Frontal cortex (tissue), 4 donors: ENCODE measurements around the gene BCKDK. TPM values are rescaled to one million over a fixed set of nuclear protein-coding genes. Genes with fewer than 3 reads are reported as not detected.
A peak's percentile ranks its signal among the peaks of the same experiment; 100 is the strongest.
"Not testable (repeated sequence)": the region's sequence is repeated elsewhere in the genome, so short reads cannot be mapped to it uniquely, and the experiment has no call there.

Experiments used
- DNase-seq, 2 donors: peaks; one replicate each; pipeline ENCODE4 v3.0.0; 2012; ENCODE audit warnings: low spot score in 2 of 2
- FAIRE-seq: peaks from 2 replicates; lab custom pipeline; 2012; peaks lifted over from hg19 to GRCh38; lab: Jason Lieb, UNC
- total RNA-seq: library from RNA; depleted of rRNA; stranded (reverse); fragments of >200 nt; gene quantifications from one replicate; pipeline ENCODE4 v1.2.3, GENCODE V29; 2014
- donor health status: control.
- donor health status: control.
- donor health status: control.

The BCKDK gene
- total RNA-seq, 1 donor from 2014 or later, result 11.4 TPM

DNA sequence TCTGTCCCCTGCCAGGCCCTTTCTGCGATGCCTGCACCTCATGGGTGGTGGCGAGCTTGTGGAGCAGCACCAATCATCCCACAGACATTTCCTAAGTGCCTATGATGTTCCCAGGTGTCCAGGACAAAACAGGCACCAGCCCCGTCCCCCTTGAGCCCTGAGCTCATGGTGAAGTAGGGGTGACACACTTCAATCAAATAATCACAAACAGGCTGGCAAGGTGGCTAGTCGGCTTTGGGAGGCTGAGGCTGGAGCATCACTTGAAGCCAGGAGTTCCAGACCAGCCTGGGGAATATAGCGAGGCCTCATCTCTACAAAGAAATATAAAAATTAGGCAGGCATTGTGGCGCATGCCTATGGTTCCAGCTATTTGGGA, 28.1 kb downstream of the BCKDK start:
- no peak for DNase-seq
- no peak for FAIRE-seq

DNA sequence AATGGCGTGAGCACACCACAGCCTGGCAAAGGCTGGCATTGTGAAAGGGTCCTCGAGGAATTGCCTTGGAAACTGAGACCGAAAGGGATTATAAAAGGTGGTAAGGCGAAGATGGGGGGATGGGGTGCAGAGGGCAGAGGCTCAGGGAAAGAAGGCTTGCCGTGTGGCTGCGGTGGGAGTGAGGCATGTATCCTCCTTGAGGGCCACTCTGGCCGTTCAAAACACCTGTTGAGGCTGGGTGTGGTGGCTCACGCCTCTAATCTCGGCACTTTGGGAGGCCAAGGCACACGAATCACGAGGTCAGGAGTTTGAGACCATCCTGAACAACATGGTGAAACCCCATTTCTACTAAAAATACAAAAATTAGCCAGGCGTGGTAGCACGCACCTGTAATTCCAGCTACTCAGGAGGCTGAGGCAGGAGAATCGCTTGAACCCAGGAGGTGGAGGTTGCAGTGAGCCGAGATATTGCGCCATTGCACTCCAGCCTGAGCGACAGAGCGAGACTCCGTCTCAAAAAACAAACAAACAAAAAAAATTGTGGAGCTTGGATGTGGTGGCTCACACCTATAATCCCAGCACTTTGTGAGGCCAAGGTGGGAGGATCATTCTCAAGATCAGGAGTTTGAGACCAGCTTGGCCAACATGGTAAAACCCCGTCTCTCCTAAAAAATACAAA, 28.8 kb downstream of the BCKDK start:
- not testable (repeated sequence) for FAIRE-seq

DNA sequence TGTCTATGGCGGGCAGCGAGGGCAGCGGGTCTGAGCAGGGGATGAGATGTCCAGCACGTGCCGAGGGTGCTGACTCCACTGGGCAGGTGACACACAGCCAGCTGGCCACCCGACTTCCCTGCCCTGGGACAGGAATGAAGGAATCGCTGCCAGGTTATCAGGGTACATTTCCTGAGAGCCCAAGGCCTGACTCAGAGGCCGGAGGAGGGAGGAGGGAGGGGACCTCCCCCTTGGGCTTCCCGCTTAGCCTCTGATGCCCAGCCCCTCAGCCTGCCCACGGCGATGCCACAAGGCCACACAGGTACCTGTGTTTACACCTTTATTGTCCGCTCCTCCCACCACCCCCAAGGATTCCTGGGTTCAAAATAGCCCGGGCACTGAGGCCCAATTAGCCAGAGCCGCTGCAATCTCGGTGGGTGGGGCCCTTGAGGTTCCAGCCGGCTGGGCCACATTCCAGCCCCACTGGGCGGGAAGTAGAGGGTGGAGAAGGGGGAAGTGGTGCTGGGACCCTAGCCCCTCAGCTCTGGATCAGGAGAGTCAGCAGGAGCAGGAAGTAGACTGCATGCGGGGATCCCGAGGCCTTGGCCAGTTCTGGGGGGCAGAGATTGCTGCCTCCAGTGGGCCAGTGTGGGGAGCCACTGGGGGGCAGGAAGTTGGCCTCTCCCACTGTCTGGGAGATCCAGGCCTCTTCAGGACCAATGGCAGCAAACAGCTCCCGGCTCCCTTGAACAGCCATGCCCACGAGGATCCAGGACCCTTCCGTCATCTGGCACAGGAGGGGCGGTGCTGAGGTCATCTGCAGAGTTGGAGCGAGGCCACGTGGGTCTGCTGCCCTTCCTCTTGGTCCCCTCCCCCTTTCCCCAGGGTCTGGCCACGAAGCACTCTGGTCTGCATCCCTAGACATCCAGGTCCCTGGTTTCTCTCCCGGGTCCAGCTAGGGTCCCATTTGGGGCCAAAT, 30.7 kb downstream of the BCKDK start:
- FAIRE-seq (no peak), DNase-seq (no peak)

More for the DNA sequence above, 28.8 kb downstream of the BCKDK start:
- not testable (repeated sequence) for DNase-seq

DNA sequence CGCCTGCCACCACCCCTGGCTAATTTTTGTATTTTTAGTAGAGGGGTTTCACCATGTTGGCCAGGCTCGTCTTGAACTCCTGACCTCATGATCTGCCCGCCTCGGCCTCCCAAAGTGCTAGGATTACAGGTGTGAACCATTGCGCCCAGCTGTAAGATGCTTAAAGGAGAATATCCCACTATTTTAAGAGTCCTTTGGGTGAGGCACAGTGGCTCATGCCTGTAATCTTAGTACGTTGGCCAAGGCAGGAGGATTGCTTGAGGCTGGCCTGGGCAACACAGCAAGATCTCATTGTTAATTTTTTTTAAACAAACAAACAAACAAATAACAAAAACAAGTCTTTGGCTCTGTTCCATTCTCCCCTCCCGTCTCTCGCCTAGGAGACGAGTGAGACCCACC, 32.9 kb downstream of the BCKDK start:
- FAIRE-seq, DNase-seq: not testable (repeated sequence)

DNA sequence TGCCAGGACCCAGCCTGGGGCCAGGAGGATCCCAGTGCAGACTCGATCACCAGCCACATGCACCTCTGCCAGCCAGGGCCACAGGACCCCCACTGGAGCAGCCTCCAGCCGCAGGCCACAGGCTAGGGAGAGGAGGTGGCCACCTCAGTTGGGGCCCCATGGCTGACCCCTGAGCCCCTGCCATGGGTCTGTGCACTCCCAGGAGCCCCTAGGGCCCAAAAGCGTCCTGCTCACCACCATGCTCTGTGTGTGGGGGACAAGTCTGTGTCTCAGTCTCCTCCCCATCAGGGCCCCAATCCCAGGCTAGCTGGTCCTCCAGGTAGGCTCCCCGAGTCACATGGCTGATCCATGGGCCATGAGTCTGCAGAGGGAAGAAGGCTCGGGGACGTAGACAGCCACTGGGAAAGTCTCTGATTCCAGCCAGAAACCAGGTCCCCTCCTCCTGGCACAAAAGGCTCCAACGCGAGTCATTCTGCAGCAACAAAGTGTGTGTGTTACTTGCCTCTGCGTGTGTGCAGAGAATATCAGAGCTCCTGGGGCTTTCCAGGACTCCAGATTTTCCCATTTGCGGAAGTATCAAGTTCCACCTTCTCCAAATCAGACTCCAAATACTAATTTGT, 33.4 kb downstream of the BCKDK start:
- FAIRE-seq (no peak), DNase-seq (peak in 1 of 2 donors; percentile 51)

DNA sequence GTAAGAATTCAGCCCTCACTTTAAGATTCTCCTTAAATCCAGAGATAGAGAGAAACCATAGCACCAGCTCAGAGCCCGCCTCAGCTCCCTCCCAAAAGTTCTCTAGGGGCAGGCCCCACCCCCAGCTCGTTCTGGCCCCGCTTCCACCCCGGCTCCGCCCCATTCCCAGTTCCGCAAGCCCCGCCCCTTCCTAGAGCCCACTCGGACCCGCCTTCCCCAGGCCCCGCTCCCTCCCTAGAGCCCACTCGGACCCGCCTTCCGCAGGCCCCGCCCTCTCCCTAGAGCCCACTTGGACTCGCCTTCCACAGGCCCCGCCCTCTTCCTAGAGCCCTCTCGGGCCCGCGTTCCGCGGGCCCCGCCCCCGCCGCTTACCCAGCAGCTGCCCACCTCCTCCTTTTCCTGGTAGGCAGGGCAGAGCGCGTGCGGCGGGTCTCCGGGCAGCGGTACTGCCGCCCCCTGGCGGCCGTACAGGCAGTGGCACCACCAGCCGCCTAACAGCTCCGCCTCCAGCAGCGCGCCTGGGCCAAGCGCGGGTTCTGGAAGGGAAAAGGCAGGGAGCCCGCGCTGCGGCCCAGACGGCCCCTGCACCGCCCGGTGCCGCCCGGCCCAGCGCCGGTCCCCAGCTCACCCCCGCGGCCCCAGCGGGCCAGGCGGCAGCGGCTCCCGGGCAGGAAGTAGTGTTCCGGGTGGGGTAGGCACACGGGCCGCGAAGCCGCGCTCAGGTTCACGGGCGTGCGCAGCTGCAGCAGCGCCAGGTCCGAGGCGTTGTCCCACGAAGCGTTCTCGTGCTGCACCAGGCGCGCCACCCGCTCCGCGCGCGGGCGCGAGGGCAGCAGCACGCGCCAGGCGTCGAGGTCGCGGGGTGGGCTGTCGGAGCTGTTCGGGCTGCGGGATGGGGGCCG, 34.2 kb downstream of the BCKDK start:
- FAIRE-seq (no peak), DNase-seq (peak; percentile 98 to 100)

DNA sequence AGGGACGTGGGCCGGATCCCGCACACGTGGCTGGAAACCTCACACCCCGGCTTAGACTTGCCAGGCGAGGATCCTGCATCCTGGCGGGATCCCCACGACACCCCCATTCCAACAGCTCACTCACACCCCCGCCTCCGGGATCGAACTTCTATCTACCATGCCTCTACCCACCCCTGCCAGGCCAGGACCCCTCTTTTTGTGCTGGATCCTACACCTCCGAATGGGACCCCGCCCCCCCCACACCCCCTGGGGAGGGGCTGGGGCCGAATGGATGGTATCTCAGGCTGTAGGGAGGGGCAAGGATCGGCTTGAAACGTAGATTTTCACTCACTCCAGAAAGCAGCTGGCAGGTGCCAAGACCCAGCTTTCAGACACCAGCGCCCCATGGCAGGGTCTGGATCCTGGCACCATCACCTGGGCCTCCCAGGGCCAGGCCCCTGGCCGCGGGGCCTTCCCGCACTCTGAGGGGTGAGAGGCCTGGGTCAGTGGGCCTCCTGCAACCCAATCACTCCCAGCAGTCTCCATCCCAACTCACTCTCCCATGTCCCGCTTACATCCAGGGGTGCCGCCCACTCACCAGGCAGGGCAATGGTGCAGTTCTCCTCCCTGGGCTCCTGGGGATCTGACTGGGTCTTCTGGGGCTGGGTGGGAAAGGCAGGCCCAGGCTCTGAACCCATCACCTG, 35.0 kb downstream of the BCKDK start:
- FAIRE-seq (no peak), DNase-seq (no peak)

DNA sequence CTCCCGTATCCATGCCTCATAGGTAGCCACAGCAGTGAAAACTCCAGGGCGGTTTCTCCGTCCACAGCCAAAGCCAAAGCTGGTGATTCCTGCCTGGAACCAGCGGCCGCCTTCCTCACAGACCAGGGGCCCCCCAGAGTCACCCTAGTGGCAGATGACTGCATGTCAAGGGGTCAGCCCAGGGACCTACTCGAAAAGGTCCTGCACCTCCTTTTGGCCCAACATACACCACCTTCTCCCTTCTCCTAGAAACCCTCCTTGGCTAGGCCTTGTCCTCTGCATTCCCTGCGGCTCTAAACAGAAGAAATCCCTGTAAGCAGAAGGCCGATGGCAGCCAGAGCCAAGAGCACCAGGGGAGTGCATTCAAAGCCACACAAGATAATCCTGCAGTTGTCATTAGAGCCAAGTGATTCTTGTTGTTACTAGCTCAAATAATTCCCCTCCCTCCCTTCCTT, 35.5 kb downstream of the BCKDK start:
- FAIRE-seq, result no peak
- DNase-seq, result no peak

DNA sequence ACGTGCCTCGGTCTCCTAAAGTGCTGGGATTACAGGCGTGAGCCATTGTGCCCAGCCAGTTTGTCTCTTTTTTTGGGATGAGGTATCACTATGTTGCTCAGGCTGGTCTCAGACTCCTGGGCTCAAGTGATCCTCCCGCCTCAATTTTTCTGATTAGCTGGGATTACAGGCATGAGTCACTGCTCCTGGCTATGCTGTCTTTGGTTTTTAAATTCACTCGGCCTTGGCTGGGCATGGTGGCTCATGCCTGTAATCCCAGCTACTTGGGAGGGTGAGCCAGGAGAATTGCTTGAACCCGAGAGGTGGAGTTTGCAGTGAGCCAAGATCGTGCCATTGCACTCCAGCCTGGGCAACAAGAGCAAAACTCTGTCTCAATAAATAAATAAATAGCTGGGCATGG, 36.2 kb downstream of the BCKDK start:
- not testable (repeated sequence) for FAIRE-seq, DNase-seq

DNA sequence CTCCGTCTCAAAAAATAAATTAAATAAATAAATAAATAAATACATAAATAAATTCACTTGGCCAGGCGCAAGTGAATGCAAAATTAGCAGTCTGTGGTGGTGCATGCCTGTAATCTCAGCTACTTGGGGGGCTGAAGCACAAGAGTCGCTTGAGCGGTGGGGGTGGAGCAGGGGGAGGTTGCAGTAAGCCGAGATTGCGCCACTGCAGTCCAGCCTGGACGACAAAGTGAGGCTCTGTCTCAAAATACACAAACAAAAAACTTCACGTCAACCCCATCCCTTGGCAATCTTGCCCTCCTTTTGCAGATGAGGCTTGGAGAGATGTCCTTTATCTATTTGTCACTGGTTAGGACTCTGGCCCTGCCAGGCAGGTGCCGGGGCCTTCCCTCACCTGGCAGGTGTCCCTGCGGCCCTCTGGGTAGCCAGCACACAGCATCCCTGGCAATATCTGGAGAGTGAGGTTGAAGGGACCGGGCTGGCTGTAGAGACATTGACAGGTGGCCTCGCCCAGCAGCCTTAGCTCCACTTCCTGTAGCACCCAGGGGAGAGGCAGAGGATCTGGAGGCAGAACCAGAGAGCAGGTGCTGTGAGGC, 37.3 kb downstream of the BCKDK start:
- DNase-seq, result no peak
- FAIRE-seq, result no peak

DNA sequence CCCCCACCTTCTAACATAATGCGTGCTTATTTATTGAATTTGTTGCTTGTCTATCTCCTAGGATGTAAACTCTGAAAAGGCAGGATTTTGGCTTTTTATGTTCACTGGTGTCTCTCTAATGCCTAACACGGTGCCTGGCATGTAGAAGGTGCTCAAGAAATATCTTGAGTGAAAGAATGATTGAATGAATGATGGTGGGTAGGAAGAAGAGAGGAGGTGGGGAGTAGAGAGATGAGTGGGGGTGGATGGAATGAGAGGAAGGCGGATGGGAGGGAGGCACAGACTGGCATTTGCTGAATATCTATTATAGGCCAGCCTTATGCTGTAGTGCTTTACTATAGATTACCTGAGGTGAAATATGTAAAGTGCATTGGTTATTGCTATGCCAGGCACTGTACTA, 39.4 kb downstream of the BCKDK start:
- no peak for DNase-seq
- FAIRE-seq, result no peak

DNA sequence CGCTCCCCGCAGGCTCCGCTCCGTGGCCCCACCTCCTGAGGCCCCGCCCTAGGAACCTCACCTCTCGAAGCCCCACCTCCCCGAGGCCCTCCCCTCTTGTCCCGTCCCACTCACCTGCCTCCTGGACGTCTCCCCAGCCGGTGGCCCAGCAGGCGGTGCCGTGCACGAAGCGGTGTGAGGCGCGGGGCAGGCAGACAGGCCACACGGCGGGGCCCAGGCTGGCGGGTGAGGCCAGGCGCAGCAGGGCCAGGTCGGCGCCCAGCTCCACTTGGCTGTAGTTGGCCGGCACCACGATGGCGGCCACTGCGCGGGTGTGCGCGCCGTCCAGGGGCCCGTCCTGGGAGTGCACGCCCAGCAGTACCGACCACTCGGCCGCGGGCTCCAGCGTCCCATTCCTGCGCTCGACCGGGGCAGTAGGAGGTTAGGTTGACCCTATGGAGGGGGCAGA, 40.1 kb downstream of the BCKDK start:
- no peak for FAIRE-seq
- DNase-seq, result peak in 1 of 2 donors; percentile 10

DNA sequence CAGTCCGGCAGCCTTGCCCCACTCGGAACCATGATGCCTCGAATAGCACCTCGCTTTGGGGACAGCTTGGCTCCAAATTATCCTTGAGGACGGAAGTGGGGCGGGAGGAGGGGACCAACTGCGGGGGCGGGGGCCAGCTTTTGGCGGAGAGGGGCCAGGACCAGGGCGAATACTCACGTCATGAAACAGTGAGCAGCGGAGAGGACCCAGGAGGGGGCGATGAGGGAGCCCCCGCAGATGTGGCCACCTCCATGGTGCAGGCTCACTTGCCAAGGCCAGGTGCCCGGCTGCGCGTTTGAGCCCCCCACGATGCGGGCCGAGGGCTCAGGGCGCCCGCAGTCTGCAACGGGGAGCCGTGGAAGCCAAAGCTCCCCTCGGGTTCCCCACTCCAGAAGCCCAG, 40.7 kb downstream of the BCKDK start:
- DNase-seq (no peak), FAIRE-seq (no peak)

DNA sequence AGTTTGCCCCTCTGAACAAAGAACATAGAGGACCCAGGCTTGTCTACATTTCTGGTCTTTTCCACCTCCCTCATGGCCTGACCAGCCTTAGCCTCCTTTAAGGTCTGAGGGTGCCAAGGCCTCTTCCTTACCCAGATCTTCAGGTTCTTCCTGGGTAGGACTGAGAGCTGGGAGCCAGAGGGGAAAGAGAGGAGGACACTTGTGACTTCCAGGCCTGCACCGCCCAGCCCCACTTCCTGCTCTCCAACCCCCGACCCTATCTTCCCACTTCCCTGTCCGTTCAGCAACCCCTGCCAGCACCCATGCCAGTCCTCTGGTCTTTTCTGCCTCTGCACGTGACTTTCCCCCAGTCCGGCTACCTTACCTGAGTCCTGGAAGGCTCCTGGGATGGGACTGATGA, 41.1 kb downstream of the BCKDK start:
- no peak for DNase-seq
- no peak for FAIRE-seq

DNA sequence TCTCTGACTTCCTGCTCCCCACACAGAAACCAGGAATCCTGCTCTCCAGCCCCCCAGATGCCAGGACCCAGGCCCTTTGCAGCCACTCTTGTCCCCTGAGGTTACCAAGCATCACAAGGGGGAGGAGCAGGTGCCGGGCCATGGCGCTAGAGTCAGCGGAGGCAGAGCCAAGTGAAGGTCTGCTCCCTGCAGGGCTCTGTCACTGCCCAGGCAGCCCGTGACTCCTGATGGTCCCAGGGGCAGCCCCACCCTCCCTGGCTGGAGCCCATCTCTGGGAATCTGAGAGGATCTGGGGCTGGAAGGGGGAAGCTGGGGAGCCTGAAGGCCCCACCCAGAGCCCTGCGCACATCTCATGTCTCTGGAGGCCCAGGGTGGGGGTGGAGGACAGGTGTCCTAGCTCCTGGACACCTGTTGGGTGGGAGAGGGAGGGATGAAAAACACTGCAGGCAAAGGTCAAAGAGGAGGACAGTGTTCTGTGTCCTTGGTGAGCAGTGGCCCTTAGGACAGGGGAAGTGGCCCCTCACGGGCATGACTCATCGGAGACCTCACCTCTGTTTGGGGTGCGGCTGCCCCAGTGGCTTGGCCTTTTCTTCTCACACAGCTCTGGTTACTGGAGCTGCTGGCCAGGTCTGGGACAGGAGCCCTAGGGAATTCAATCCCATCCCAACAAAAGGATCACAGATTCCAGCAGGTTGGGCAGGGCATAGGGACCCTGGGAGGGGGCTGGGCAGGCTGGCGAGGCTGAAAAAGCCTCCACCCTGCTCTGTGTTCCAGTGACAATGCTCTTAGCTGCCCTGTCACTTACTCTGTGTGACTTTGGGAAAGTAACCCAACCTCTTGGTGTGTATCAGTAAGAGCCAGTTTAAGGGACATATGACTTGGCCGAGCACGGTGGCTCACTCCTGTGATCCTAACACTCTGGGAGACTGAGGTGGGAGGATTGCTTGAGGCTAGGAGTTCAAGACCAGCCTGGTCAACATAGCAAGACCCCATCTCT, 42.0 kb downstream of the BCKDK start, which contains the start of gene PRSS36:
Gene PRSS36 (minus strand): TSS at position 173 of the 997 bp plus-strand sequence. CDS start 31 bp downstream, at position 142.
- FAIRE-seq, result no peak

DNA sequence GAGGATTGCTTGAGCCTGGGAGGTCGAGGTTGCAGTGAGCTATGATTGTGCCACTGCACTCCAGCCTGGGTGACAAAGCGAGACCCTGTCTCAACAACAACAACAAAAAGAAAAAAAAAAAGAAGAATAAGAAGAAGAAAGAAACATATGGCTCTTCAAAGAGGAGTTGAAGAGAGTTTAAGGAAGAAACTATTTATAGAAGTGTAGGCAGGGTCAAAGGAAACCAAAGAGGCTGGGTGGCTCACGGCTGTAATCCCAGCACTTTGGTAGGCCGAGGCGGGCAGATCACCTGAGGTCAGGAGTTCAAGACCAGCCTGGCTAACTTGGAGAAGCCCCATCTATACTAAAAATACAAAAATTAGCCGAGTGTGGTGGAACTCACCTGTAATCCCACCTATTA, 42.8 kb downstream of the BCKDK start:
- FAIRE-seq, DNase-seq: not testable (repeated sequence)

More for the DNA sequence above, 42.0 kb downstream of the BCKDK start, which contains the start of gene PRSS36:
- peak in 1 of 2 donors; percentile 7 for DNase-seq

DNA sequence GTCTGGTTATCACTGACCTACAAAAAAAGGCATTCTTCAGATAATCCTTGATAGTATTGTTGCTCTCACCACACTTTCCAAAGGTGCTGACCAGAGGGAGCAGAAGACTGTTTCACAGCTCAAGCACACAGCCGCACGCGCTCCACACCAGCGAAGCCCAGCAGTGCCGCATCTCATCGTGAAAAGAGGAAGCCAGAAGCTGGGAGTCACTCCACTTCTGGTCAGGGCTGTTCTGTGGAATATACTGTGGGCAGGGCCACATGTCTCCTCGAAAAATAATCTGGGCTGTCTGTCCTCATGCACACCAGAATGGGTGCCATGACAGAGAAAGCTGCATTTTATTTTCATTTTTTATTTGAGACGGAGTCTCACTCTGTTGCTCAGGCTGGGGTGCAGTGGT, 49.0 kb downstream of the BCKDK start:
- FAIRE-seq (no peak), DNase-seq (no peak)
